Fibroblast of skin of abdomen (primary cell): ENCODE data around the gene CAMSAP1.

Experiments
- DNase-seq: peaks from one replicate; pipeline ENCODE4 v3.0.0-alpha.2; 2013

Gene CAMSAP1

GRCh38 chr9:135835131-135835530, 72.2 kb downstream of the CAMSAP1 start:
- no peak for DNase-seq

- no peak for DNase-seq
These were observed 73.5 kb downstream of the CAMSAP1 start for GRCh38 chr9:135833864-135834263.

GRCh38 chr9:135830496-135830895, 76.8 kb downstream of the CAMSAP1 start:
- DNase-seq = peak; percentile 21

GRCh38 chr9:135828656-135829055, 78.7 kb downstream of the CAMSAP1 start:
- DNase-seq = no peak

GRCh38 chr9:135827866-135828580, 79.3 kb downstream of the CAMSAP1 start:
- no peak for DNase-seq

- DNase-seq = no peak
These were observed 80.0 kb downstream of the CAMSAP1 start for GRCh38 chr9:135827301-135827700.

- DNase-seq = no peak
These were observed 81.2 kb downstream of the CAMSAP1 start for GRCh38 chr9:135826188-135826545.

GRCh38 chr9:135825435-135826187, 81.7 kb downstream of the CAMSAP1 start:
- DNase-seq = no peak

GRCh38 chr9:135823036-135823435, 84.3 kb downstream of the CAMSAP1 start:
- no peak for DNase-seq

- DNase-seq = no peak
These were observed 85.0 kb downstream of the CAMSAP1 start for GRCh38 chr9:135822374-135822755.

- no peak for DNase-seq
These were observed 85.5 kb downstream of the CAMSAP1 start for GRCh38 chr9:135821733-135822373.

GRCh38 chr9:135821116-135821515, 86.2 kb downstream of the CAMSAP1 start:
- DNase-seq = no peak

- DNase-seq = no peak
These were observed 86.7 kb downstream of the CAMSAP1 start for GRCh38 chr9:135820661-135821060.

- no peak for DNase-seq
These were observed 87.4 kb downstream of the CAMSAP1 start for GRCh38 chr9:135819905-135820304.

- no peak for DNase-seq
These were observed 88.4 kb downstream of the CAMSAP1 start for GRCh38 chr9:135818718-135819475.

- no peak for DNase-seq
These were observed 89.2 kb downstream of the CAMSAP1 start for GRCh38 chr9:135817951-135818717.

GRCh38 chr9:135816651-135816970, 90.7 kb downstream of the CAMSAP1 start:
- no peak for DNase-seq

- DNase-seq = no peak
These were observed 91.3 kb downstream of the CAMSAP1 start for GRCh38 chr9:135815830-135816650.

- DNase-seq = no peak
These were observed 91.9 kb downstream of the CAMSAP1 start for GRCh38 chr9:135815413-135815812.

- DNase-seq = no peak
These were observed 92.8 kb downstream of the CAMSAP1 start for GRCh38 chr9:135814421-135815095.
